ENCODE results near the gene CEND1.
"Not testable (repeated sequence)": the region's sequence is repeated elsewhere in the genome, so short reads cannot be mapped to it uniquely, and the experiment has no call there.

CEND1 gene

GRCh38 chr11:763073-763463, 26.8 kb downstream of the CEND1 start:
- no peak for DNase-seq

- DNase-seq, result no peak
Measured at GRCh38 chr11:762421-763072, 27.3 kb downstream of the CEND1 start.

DNA sequence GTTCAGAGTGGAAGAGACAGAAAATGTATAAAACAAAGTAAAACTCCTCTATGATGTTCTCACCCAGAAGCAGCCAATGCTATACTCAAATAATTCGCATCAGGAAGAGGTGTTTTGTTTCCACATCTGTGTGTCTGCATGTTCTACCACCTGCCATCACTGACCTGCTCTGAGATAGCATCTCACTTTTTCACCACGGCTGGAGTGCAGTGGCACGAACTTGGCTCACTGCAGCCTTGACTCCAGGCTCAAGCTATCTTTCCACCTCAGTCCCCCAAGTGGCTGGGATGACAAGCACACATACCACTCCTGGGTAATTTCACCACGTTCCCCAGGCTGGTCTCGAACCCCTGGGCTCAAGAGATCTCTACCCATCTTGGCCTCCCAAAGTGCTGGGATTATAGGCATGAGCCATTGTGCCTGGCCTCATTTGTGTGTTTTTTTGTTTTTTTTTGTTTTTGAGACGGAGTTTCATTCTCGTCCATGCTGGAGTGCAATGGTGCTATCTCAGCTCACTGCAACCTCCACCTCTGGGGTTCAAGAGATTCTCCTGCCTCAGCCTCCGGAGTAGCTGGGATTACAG, 28.3 kb downstream of the CEND1 start:
- no peak for DNase-seq

GRCh38 chr11:760236-760635, 29.7 kb downstream of the CEND1 start:
- no peak for DNase-seq

GRCh38 chr11:749731-750130, 40.2 kb downstream of the CEND1 start:
- no peak for DNase-seq

DNA sequence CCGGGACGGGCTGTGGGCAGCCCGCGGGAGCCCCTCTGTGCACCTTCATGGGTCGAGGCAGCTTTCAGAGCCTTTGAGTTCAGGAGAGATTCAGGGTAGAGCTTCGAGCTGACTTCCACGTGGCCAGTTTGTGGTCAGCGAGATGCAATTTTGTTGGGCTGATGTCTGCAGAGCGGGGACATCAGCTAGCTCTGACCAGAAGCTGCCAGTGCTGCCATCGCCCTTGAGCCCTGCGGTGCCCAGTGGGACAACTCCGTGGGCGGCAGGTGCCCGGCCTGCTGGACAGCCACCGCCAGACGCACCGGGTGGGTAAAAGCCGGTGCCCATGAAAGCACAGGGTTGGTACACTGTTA, 41.9 kb downstream of the CEND1 start:
- no peak for DNase-seq

DNA sequence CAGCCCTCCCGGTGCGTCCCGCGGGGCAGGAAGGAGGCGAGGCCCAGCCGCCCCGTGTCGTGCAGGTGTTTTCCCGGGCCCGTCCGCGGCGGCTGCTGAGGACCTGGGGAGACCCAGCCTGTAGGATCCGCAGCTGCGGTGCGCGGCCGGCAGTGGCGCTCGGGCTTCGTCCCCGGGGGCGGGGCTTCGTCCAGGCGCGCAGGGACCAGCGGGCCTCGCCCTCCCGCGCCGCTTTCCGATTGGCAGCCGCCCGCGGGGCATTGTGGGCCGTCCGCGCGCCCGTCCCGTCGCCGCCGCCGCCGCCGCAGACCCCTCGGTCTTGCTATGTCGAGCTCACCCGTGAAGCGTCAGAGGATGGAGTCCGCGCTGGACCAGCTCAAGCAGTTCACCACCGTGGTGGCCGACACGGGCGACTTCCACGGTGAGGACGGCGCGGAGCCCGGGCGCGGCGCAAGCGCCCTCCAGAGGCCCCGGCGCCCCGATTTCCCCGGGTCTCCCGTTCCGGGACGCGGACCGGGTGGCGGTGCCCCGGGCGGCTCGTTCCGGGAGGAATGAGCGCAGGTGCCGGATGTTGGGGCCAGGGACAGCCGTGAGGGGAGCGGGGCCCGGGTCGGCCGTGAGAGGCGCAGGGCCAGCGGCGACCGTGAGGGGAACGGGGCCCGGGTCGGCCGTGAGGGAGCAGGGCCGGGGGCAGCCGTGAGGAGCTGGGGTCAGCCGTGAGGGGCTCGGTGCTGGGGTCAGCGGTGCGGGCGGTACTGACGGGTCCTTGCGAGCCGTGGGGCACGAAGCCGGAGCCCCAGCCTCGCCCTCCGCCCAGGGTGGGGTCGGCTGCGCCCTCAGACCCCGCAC, 42.5 kb downstream of the CEND1 start, which contains the start of gene TALDO1:
TSS of gene TALDO1 (plus strand) at position 307 of the 849 bp plus-strand sequence. CDS start at position 325, 18 bp downstream.
- DNase-seq, result peak; percentile 69 to 88 (median 71)

GRCh38 chr11:746289-747157, 43.4 kb downstream of the CEND1 start:
- peak in 1 of 5 donors; percentile 41 for DNase-seq

- no peak for DNase-seq
Measured at GRCh38 chr11:745428-745827, 44.5 kb downstream of the CEND1 start.

DNA sequence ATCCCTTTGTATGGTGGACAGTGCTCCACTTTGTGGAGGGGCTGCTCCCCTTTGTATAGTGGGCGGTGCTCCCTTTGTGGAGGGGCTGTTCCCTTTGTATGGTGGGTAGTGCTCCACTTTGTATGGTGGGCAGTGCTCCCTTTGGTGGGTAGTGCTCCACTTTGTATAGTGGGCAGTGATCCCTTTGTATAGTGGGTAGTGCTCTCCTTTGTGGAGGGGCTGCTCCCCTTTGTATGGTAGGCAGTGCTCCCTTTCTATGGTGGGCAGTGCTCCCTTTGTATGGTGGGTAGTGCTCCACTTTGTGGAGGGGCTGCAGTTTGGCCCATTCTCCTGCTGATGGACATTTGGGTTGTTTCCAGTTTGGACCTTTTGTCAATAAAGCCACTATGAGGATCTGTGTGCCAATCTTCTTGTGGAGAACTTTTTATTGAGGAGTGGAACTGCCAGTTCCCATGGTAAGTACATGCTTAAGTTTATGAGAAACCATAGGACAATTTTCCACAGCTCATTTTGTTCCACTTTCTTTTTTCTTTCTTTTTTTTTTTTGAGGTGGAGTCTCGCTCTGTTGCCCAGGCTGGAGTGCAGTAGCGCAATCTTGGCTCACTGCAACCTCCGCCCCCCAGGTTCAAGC, 47.2 kb downstream of the CEND1 start:
- DNase-seq, result no peak

DNA sequence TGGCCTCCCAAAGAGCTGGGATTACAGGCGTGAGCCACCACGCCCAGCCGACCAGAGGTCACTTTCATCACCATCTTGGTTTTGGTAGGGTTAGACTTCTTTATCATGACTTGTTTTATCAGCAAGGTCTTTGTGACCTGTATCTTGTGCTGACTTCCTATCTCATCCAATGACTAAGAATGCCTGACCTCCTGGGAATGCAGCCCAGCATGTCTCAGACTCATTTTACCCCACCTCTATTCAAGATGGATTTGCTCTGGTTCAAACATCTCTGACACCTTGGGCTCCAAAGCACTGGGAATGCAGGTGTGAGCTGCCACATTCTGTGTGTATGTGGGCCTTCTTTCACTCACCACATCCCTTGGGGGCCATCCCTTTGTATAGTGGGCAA, 47.7 kb downstream of the CEND1 start:
- DNase-seq, result no peak

DNA sequence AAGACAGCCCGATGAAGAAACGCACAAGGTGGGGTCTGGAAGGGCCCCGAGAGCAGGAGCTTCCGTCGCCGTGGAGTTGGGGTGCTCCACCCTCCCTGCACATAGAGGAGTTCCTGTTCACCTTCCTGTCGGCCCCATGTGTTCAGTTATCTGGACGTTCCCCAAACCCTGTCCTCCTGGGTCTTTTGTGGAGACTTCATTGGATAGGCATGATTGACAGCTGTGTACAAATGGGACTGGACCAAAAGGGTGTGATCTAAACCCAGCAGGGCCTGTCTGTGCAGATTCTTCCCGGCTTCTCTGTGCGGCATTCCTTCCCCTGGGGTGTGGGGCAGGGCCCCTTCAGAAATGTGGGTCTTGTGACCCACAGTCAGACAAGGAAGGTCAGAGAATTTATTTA, 52.0 kb downstream of the CEND1 start:
- not testable (repeated sequence) for DNase-seq

GRCh38 chr11:737366-737765, 52.5 kb downstream of the CEND1 start:
- DNase-seq, result no peak
